ENCODE data around the gene NTMT2. TPM values are rescaled to one million over a fixed set of nuclear protein-coding genes. Genes with fewer than 3 reads are reported as not detected.
"Not testable (repeated sequence)": the region's sequence is repeated elsewhere in the genome, so short reads cannot be mapped to it uniquely, and the experiment has no call there.

NTMT2 gene
- total RNA-seq, 2 donors from 2014 or later = 1.2 TPM; not detected in 1

DNA sequence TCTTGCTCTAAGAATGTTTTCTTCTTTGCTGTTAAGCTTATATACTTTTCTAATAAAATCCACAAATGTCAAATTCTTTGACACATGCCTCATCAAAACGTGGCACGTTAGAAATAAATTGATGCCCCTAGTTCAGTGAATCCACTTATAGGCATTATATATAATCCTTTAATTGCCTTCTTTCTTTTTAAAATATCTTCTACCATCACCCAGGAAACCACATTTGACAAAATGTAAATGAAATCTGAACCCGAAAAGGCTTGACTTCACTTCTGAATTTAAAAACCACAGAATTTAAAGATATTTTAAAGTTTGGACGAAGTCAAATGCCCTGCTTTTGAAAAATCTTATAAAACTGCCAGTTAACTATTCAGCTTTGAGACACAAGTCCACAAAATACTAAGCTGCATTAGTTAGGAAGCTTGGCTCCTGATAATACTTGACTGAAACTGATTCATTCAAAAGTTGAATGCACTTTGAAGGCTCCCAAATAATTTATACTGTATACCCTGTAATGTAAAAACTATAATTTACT lies 48.9 kb upstream of the NTMT2 start:
- WGBS, 2 experiments (ENCODE audit: insufficient coverage in 1 of 2, insufficient read length in 1 of 2) = 85 to 93% methylated on average over 3 to 4 of the region's 4 CpGs
- Mint-ChIP-seq H3K36me3 (ENCODE audit: low read depth) (no peaks in the 10 kb centered on the region), H3K4me3 (peak overlapping the region; percentile 4), H3K27ac (no peak overlapping the region), H3K9me3 (peaks cover 8% of the 10 kb centered on the region), H3K27me3 (ENCODE audit: insufficient read depth) (no peaks in the 10 kb centered on the region), H3K4me1 (peaks cover 17% of the 10 kb centered on the region)
- Histone ChIP-seq H3K9me3 (ENCODE audit: control insufficient read depth, low read length) (no peaks in the 10 kb centered on the region), H3K9ac (ENCODE audit: extremely low read depth, low read length, poor library complexity, severe bottlenecking) (no peak overlapping the region), H3K27me3 (ENCODE audit: control insufficient read depth, insufficient read depth, low read length, poor library complexity, severe bottlenecking) (no peaks in the 10 kb centered on the region), H3K4me3 (ENCODE audit: low read length) (peak overlapping the region; percentile 61), H3K36me3 (ENCODE audit: control insufficient read depth, insufficient read depth, low read length) (no peaks in the 10 kb centered on the region), H3K27ac (ENCODE audit: low read depth, low read length) (no peak overlapping the region), H3K4me1 (ENCODE audit: control insufficient read depth, insufficient read depth, low read length) (peaks cover 6% of the 10 kb centered on the region)
- DNase-seq = no peak
- TF ChIP-seq, protein P1, sequence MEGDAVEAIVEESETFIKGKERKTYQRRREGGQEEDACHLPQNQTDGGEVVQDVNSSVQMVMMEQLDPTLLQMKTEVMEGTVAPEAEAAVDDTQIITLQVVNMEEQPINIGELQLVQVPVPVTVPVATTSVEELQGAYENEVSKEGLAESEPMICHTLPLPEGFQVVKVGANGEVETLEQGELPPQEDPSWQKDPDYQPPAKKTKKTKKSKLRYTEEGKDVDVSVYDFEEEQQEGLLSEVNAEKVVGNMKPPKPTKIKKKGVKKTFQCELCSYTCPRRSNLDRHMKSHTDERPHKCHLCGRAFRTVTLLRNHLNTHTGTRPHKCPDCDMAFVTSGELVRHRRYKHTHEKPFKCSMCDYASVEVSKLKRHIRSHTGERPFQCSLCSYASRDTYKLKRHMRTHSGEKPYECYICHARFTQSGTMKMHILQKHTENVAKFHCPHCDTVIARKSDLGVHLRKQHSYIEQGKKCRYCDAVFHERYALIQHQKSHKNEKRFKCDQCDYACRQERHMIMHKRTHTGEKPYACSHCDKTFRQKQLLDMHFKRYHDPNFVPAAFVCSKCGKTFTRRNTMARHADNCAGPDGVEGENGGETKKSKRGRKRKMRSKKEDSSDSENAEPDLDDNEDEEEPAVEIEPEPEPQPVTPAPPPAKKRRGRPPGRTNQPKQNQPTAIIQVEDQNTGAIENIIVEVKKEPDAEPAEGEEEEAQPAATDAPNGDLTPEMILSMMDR (conservative IDR thresholded peaks at IDR 0.05) = no peak

DNA sequence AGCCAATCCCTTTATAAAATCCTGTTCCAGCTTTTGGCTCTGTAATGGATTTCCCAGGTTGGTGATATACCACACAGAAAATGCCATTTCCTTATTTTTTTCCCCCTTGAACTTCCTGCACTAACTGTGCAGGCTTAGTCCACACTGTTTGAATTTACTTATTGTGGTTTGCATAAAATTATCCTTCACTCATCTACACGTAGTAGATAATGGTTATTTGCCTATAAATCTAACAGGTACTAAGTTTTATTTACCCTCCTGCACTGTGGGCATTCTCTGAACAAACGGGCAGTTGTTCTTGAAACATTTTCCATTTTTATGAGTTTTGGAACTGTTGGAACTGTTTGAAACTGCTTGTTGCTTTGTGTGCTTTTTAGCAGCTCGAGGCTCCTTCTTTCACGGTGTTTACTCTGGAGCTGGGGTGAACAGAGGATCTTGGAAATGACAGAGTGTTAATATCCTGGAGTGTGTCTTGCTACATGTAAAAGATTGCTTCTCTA lies 48.3 kb upstream of the NTMT2 start:
- no peak overlapping the region for H3K9ac ChIP-seq (ENCODE audit: extremely low read depth, low read length, poor library complexity, severe bottlenecking)
- TF ChIP-seq, protein P1 (conservative IDR thresholded peaks at IDR 0.05) = no peak
- no peak for DNase-seq
- Mint-ChIP-seq H3K4me1 (peaks cover 17% of the 10 kb centered on the region), H3K4me3 (no peak overlapping the region), H3K27me3 (ENCODE audit: insufficient read depth) (no peaks in the 10 kb centered on the region), H3K27ac (no peak overlapping the region), H3K36me3 (ENCODE audit: low read depth) (no peaks in the 10 kb centered on the region), H3K9me3 (peaks cover 8% of the 10 kb centered on the region)
- H3K36me3 ChIP-seq (ENCODE audit: control insufficient read depth, insufficient read depth, low read length) = no peaks in the 10 kb centered on the region
- H3K27me3 ChIP-seq (ENCODE audit: control insufficient read depth, insufficient read depth, low read length, poor library complexity, severe bottlenecking) = no peaks in the 10 kb centered on the region
- 80 to 86% methylated on average over 1 to 4 of the region's 4 CpGs for WGBS, 2 experiments (ENCODE audit: insufficient coverage in 1 of 2, insufficient read length in 1 of 2)
- no peaks in the 10 kb centered on the region for H3K9me3 ChIP-seq (ENCODE audit: control insufficient read depth, low read length)
- no peak overlapping the region for H3K4me3 ChIP-seq (ENCODE audit: low read length)
- no peak overlapping the region for H3K27ac ChIP-seq (ENCODE audit: low read depth, low read length)
- peaks cover 6% of the 10 kb centered on the region for H3K4me1 ChIP-seq (ENCODE audit: control insufficient read depth, insufficient read depth, low read length)

DNA sequence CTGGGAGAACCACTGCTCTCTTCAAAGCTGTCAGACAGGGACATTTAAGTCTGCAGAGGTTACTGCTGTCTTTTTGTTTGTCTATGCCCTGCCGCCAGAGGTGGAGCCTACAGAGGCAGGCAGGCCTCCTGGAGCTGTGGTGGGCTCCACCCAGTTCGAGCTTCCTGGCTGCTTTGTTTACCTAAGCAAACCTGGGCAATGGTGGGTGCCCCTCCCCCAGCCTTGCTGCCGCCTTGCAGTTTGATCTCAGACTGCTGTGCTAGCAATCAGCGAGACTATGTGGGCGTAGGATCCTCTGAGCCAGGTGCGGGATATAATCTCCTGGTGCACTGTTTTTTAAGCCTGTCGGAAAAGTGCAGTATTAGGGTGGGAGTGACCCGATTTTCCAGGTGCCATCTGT lies 32.6 kb upstream of the NTMT2 start:
- H3K27me3 Mint-ChIP-seq (ENCODE audit: insufficient read depth); H3K9ac ChIP-seq (ENCODE audit: extremely low read depth, low read length, poor library complexity, severe bottlenecking); DNase-seq; H3K27ac Mint-ChIP-seq; H3K4me3 ChIP-seq (ENCODE audit: low read length); H3K27me3 ChIP-seq (ENCODE audit: control insufficient read depth, insufficient read depth, low read length, poor library complexity, severe bottlenecking); H3K27ac ChIP-seq (ENCODE audit: low read depth, low read length); H3K4me1 Mint-ChIP-seq; H3K36me3 ChIP-seq (ENCODE audit: control insufficient read depth, insufficient read depth, low read length); H3K4me1 ChIP-seq (ENCODE audit: control insufficient read depth, insufficient read depth, low read length); H3K4me3 Mint-ChIP-seq; H3K36me3 Mint-ChIP-seq (ENCODE audit: low read depth); H3K9me3 ChIP-seq (ENCODE audit: control insufficient read depth, low read length): not testable (repeated sequence)
- 89% methylated on average over 8 of the region's 8 CpGs; no CpG with 5 or more reads in 1 of the 2 experiments for WGBS, 2 experiments (ENCODE audit: insufficient coverage in 1 of 2, insufficient read length in 1 of 2)
- H3K9me3 Mint-ChIP-seq = peaks cover 29% of the 10 kb centered on the region

DNA sequence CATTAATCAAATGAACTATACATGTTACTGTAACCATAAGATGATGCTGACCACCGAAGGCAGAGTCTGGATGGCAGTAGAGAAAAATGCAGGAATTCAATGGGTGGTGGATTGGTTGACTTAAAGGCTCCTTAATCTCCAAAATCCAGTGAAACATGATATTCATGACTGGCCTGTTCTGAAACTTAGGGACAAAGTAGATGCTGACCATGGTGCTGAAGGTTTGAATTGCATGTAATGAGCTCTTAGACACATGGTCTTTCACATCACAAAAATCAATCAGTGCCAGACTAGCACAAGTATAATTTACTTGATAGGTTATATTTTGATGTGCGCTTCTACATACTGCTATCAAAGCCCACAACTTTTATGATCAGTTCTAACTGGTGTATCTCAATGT lies 30.9 kb upstream of the NTMT2 start:
- peaks cover 29% of the 10 kb centered on the region for H3K9me3 Mint-ChIP-seq
- Histone ChIP-seq H3K36me3 (ENCODE audit: control insufficient read depth, insufficient read depth, low read length) (no peaks in the 10 kb centered on the region), H3K9me3 (ENCODE audit: control insufficient read depth, low read length) (peaks cover 10% of the 10 kb centered on the region), H3K9ac (ENCODE audit: extremely low read depth, low read length, poor library complexity, severe bottlenecking) (no peak overlapping the region), H3K27me3 (ENCODE audit: control insufficient read depth, insufficient read depth, low read length, poor library complexity, severe bottlenecking) (no peaks in the 10 kb centered on the region), H3K27ac (ENCODE audit: low read depth, low read length) (no peak overlapping the region), H3K4me3 (ENCODE audit: low read length) (no peak overlapping the region), H3K4me1 (ENCODE audit: control insufficient read depth, insufficient read depth, low read length) (no peaks in the 10 kb centered on the region)
- DNase-seq = no peak
- H3K27ac Mint-ChIP-seq = no peak overlapping the region
- TF ChIP-seq, protein P1 (conservative IDR thresholded peaks at IDR 0.05) = no peak
- H3K36me3 Mint-ChIP-seq (ENCODE audit: low read depth) = no peaks in the 10 kb centered on the region
- no peaks in the 10 kb centered on the region for H3K4me1 Mint-ChIP-seq
- no peaks in the 10 kb centered on the region for H3K27me3 Mint-ChIP-seq (ENCODE audit: insufficient read depth)
- H3K4me3 Mint-ChIP-seq = no peak overlapping the region
- WGBS, 2 experiments (ENCODE audit: insufficient coverage in 1 of 2, insufficient read length in 1 of 2) = 83% methylated on average over 1 of the region's 2 CpGs; no CpG with 5 or more reads in 1 of the 2 experiments
